GM18505 (cell line): ENCODE results near the gene HIP1R.

Experiments used
- ATAC-seq: cut with Tn5 transposase; IDR thresholded peaks from one replicate; pipeline ENCODE4 v1.9.1; 2021; ENCODE audit not compliant: unreplicated experiment
- POLR2A ChIP-seq: IDR thresholded peaks from 4 replicates; pipeline ENCODE4 v1.6.1; 2011; ENCODE audit warnings: borderline replicate concordance; ENCODE audit not compliant: insufficient read depth, insufficient read length; ENCODE audit errors: extremely low read depth

The HIP1R gene

GRCh38 chr12:122865268-122866231 is 30.3 kb downstream of the HIP1R start:
- no peak for TF ChIP-seq POLR2A
- ATAC-seq: no peak

- TF ChIP-seq POLR2A: no peak
- no peak for ATAC-seq
These were observed 31.1 kb downstream of the HIP1R start for GRCh38 chr12:122866379-122866778.

GRCh38 chr12:122866950-122867607 is 31.8 kb downstream of the HIP1R start:
- ATAC-seq: no peak
- no peak for TF ChIP-seq POLR2A

- TF ChIP-seq POLR2A: no peak
These were observed 32.6 kb downstream of the HIP1R start for GRCh38 chr12:122867691-122868461.

GRCh38 chr12:122868471-122869177 is 33.4 kb downstream of the HIP1R start:
- no peak for TF ChIP-seq POLR2A
- no peak for ATAC-seq

More at GRCh38 chr12:122867691-122868461, 32.6 kb downstream of the HIP1R start:
- no peak for ATAC-seq

- no peak for ATAC-seq
- no peak for TF ChIP-seq POLR2A
These were observed 34.1 kb downstream of the HIP1R start for GRCh38 chr12:122869207-122869973.

GRCh38 chr12:122870163-122870842 is 35.0 kb downstream of the HIP1R start:
- ATAC-seq: no peak
- TF ChIP-seq POLR2A: no peak

GRCh38 chr12:122870867-122871664 is 35.8 kb downstream of the HIP1R start:
- no peak for TF ChIP-seq POLR2A
- ATAC-seq: no peak

- ATAC-seq: no peak
- no peak for TF ChIP-seq POLR2A
These were observed 36.9 kb downstream of the HIP1R start for GRCh38 chr12:122871851-122872780.

GRCh38 chr12:122872815-122873361 is 37.6 kb downstream of the HIP1R start:
- no peak for TF ChIP-seq POLR2A
- no peak for ATAC-seq

- no peak for ATAC-seq
These were observed 38.3 kb downstream of the HIP1R start for GRCh38 chr12:122873540-122873939.

More at GRCh38 chr12:122873540-122873939, 38.3 kb downstream of the HIP1R start:
- no peak for TF ChIP-seq POLR2A
